Uterus (tissue), 4 donors: ENCODE data around the gene GPANK1. TPM values are rescaled to one million over a fixed set of nuclear protein-coding genes. Genes with fewer than 3 reads are reported as not detected.

Source experiments
- DNase-seq, 2 donors: peaks; one replicate each; pipeline ENCODE4 v3.0.0-alpha.2; 2019 to 2020
- H3K27ac ChIP-seq, 2 donors: fragments of 200-600 bp; sonication (generic); 1 replicate in 1 of 2; 2 replicates in 1 of 2; pipeline ENCODE4 v1.5.1; 2016 to 2018
- H3K27me3 ChIP-seq, 2 donors: fragments of 200-600 bp; sonication (generic); one replicate each; pipeline ENCODE4 v1.5.1; 2018 to 2019; ENCODE audit warnings: control low read depth in 1 of 2
- H3K36me3 ChIP-seq, 2 donors: fragments of 200-600 bp; sonication (generic); one replicate each; pipeline ENCODE4 v1.5.1; 2019; ENCODE audit warnings: control low read depth in 1 of 2
- H3K4me1 ChIP-seq, 2 donors: fragments of 200-600 bp; sonication (generic); one replicate each; pipeline ENCODE4 v1.5.1; 2018 to 2019; ENCODE audit warnings: control low read depth in 1 of 2
- H3K4me3 ChIP-seq, 2 donors: fragments of 200-600 bp; sonication (generic); 1 replicate in 1 of 2; 2 replicates in 1 of 2; pipeline ENCODE4 v1.5.1; 2018 to 2019; ENCODE audit warnings: mild to moderate bottlenecking in 1 of 2
- H3K9me3 ChIP-seq, 2 donors: fragments of 200-600 bp; sonication (generic); one replicate each; pipeline ENCODE4 v1.5.1; 2019; ENCODE audit warnings: control low read depth in 1 of 2
- POLR2A ChIP-seq, 2 donors: fragments of 450-650 bp; IDR thresholded peaks; one replicate each; pipeline ENCODE4 v1.6.1; 2016; ENCODE audit warnings: antibody characterized with exemption in 2 of 2, mild to moderate bottlenecking in 1 of 2, moderate library complexity in 1 of 2
- intact Hi-C: fragments of 100-400 bp; cut with DNase I; formaldehyde crosslinking; loops from one replicate; pipeline ENCODE4 v1.15.1; 2023; ENCODE audit warnings: low total_unique reads
- total RNA-seq, 4 donors: library from RNA; depleted of rRNA in 3 of 4; stranded (reverse); fragments of >200 nt in 3 of 4; gene quantifications; one replicate each; pipeline versions ENCODE4 v1.1.0 to v1.2.4, GENCODE V29; 2014 to 2023
- TF ChIP-seq, protein P1 (sequence below), 4 experiments: fragments of 200-600 bp in 2 of 4; fragments of 450-650 bp in 2 of 4; sonication (generic) in 2 of 4; IDR thresholded peaks; one replicate each; pipeline ENCODE4 v1.5.1; 2016 to 2019; ENCODE audit warnings: antibody characterized with exemption in 4 of 4, mild to moderate bottlenecking in 2 of 4, moderate library complexity in 1 of 4
- donor health status: DM: yes; HTN: yes; CAD: no.

The GPANK1 gene
- total RNA-seq, 4 donors from 2014 or later, result 5.1 to 25.6 (median 15.4) TPM

DNA sequence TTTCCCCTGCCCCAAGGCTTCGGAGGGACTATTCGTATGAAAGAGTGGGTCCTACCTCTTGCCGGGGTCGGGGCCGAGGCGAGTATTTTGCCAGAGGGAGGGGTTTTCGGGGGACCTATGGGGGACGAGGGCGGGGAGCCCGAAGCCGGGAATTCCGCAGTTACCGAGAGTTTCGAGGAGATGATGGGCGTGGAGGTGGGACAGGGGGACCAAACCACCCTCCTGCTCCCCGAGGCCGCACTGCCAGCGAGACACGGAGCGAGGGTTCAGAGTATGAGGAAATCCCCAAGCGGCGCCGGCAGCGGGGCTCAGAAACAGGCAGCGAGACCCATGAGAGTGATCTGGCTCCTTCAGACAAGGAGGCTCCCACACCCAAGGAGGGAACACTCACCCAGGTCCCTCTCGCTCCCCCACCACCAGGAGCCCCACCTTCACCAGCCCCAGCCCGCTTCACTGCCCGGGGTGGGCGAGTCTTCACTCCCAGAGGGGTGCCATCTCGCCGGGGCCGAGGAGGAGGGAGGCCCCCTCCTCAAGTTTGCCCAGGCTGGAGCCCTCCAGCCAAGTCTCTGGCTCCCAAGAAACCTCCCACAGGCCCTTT lies 33.0 kb downstream of the GPANK1 start:
- Histone ChIP-seq H3K27me3 (no peaks in the 10 kb centered on the region), H3K9me3 (no peaks in the 10 kb centered on the region), H3K36me3 (no peaks in the 10 kb centered on the region), H3K27ac (no peak overlapping the region), H3K4me3 (no peak overlapping the region), H3K4me1 (no peaks in the 10 kb centered on the region)
- DNase-seq, result no peak
- intact Hi-C loops, result no loop called here
- no peak for TF ChIP-seq POLR2A (IDR thresholded peaks at IDR 0.05)
- TF ChIP-seq, protein P1, sequence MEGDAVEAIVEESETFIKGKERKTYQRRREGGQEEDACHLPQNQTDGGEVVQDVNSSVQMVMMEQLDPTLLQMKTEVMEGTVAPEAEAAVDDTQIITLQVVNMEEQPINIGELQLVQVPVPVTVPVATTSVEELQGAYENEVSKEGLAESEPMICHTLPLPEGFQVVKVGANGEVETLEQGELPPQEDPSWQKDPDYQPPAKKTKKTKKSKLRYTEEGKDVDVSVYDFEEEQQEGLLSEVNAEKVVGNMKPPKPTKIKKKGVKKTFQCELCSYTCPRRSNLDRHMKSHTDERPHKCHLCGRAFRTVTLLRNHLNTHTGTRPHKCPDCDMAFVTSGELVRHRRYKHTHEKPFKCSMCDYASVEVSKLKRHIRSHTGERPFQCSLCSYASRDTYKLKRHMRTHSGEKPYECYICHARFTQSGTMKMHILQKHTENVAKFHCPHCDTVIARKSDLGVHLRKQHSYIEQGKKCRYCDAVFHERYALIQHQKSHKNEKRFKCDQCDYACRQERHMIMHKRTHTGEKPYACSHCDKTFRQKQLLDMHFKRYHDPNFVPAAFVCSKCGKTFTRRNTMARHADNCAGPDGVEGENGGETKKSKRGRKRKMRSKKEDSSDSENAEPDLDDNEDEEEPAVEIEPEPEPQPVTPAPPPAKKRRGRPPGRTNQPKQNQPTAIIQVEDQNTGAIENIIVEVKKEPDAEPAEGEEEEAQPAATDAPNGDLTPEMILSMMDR (IDR thresholded peaks at IDR 0.05), result no peak

DNA sequence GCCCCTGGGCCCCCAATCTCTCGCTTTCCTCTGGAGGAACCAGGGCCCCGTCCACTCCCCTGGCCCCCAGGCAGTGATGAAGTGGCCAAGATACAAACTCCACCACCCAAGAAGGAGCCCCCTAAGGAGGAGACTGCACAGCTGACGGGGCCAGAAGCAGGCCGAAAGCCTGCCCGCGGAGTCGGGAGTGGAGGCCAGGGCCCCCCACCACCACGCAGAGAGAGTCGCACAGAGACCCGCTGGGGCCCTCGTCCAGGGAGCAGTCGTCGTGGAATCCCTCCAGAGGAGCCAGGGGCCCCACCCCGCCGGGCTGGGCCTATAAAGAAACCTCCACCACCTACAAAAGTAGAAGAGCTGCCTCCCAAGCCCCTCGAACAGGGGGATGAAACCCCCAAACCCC lies 33.6 kb downstream of the GPANK1 start:
- no peak overlapping the region for H3K27ac ChIP-seq
- no peaks in the 10 kb centered on the region for H3K9me3 ChIP-seq
- DNase-seq, result no peak
- H3K36me3 ChIP-seq, result no peaks in the 10 kb centered on the region
- no peak overlapping the region for H3K4me3 ChIP-seq
- no peaks in the 10 kb centered on the region for H3K4me1 ChIP-seq
- intact Hi-C loops, result no loop called here
- no peak for TF ChIP-seq POLR2A (IDR thresholded peaks at IDR 0.05)
- TF ChIP-seq, protein P1 (IDR thresholded peaks at IDR 0.05), result no peak
- H3K27me3 ChIP-seq, result no peaks in the 10 kb centered on the region

DNA sequence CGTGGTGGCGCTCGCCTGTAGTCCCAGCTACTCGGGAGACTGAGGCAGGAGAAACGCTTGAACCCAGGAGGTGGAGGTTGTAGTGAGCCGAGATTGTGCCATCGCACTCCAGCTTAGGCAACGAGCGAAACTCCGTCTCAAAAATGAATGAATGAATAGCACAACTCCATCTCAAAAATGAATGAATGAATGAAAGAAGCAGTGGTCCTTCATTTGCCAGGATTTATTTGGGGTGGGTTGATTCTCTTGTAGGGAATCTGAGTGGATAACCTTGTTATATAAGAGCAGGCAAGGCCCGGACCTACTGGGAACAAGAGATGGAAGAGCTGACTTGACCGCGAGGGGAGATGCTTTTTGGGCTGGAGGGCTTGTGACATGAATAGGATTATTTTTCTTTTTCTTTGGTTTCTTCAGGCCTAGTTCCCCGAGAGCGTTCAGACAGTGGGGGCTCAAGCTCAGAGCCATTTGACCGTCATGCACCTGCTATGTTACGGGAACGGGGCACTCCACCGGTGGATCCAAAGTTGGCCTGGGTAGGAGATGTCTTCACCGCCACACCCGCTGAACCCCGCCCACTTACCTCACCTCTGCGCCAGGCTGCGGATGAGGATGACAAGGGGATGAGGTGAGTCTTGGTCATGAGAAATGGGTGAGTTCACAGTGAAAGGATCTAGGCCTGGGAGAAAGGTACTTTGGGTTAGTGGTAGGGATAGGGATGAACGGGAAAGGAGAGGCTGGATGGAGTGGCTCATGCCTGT lies 34.4 kb downstream of the GPANK1 start:
- Histone ChIP-seq H3K27ac (no peak overlapping the region), H3K36me3 (no peaks in the 10 kb centered on the region), H3K27me3 (no peaks in the 10 kb centered on the region), H3K4me1 (no peaks in the 10 kb centered on the region), H3K4me3 (no peak overlapping the region), H3K9me3 (no peaks in the 10 kb centered on the region)
- intact Hi-C loops, result no loop called here
- no peak for TF ChIP-seq POLR2A (IDR thresholded peaks at IDR 0.05)
- TF ChIP-seq, protein P1 (IDR thresholded peaks at IDR 0.05), result no peak
- no peak for DNase-seq

DNA sequence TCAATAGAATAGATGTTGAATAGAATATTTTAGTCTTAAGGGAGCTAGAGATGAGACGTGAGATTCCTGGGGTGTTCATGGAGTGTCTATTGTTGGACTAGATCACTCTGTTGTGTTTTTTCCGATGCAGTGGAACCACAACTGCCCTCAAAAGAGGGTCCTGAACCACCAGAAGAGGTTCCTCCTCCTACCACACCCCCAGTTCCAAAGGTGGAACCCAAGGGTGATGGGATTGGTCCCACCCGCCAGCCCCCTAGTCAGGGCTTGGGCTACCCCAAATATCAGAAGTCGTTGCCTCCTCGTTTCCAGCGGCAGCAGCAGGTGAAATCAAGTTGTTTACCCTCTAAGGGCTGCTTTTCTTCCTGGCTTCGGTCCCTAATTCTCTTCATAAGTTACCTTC lies 35.8 kb downstream of the GPANK1 start:
- Histone ChIP-seq H3K4me3 (no peak overlapping the region), H3K4me1 (no peaks in the 10 kb centered on the region), H3K9me3 (no peaks in the 10 kb centered on the region), H3K27me3 (no peaks in the 10 kb centered on the region), H3K27ac (no peak overlapping the region), H3K36me3 (no peaks in the 10 kb centered on the region)
- no peak for DNase-seq
- TF ChIP-seq POLR2A (IDR thresholded peaks at IDR 0.05), result no peak
- TF ChIP-seq, protein P1 (IDR thresholded peaks at IDR 0.05), result no peak
- intact Hi-C loops, result no loop called here

DNA sequence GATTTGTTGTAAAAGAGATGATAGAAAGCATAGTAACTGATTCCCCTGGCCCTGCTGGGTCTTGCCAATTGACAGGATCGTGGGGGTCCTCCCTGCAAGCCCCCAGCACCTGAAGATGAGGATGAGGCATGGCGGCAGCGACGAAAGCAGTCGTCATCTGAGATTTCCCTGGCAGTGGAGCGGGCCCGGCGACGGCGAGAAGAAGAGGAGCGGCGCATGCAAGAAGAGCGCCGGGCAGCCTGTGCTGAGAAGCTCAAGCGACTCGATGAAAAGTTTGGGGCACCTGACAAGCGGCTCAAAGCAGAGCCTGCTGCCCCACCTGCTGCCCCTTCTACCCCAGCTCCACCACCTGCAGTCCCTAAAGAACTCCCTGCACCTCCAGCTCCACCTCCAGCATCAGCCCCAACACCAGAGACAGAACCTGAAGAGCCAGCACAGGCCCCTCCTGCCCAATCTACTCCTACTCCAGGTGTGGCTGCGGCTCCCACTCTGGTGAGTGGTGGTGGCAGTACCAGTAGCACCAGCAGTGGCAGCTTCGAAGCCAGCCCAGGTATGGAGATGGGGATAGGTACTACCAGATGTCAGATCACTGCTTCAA lies 37.0 kb downstream of the GPANK1 start:
- H3K4me1 ChIP-seq, result no peaks in the 10 kb centered on the region
- no peaks in the 10 kb centered on the region for H3K36me3 ChIP-seq
- H3K4me3 ChIP-seq, result no peak overlapping the region
- TF ChIP-seq POLR2A (IDR thresholded peaks at IDR 0.05), result no peak
- TF ChIP-seq, protein P1 (IDR thresholded peaks at IDR 0.05), result no peak
- intact Hi-C loops, result no loop called here
- H3K27ac ChIP-seq, result no peak overlapping the region
- no peak for DNase-seq
- no peaks in the 10 kb centered on the region for H3K9me3 ChIP-seq
- no peaks in the 10 kb centered on the region for H3K27me3 ChIP-seq
